GM13977 (cell line): ENCODE data around the gene CAMSAP2.

Experiments used
- DNase-seq: peaks from one replicate; pipeline ENCODE4 v3.0.0; 2012; ENCODE audit warnings: low spot score
- in situ Hi-C: fragments of 300-500 bp; cut with MboI; formaldehyde crosslinking; loops from one replicate; pipeline ENCODE4 v1.12.0; 2022; ENCODE audit warnings: low sequenced_read_pairs, low pct_unique_long_range_greater_than_20kb, mixed read lengths, inconsistent platforms; ENCODE audit not compliant: unreplicated experiment
- TF ChIP-seq, protein P1 (sequence below): IDR thresholded peaks from 2 replicates; pipeline ENCODE4 v1.5.1; 2012; ENCODE audit warnings: mild to moderate bottlenecking, control low read depth; ENCODE audit not compliant: insufficient read depth; ENCODE audit errors: extremely low read depth, missing control alignments

The CAMSAP2 gene

DNA sequence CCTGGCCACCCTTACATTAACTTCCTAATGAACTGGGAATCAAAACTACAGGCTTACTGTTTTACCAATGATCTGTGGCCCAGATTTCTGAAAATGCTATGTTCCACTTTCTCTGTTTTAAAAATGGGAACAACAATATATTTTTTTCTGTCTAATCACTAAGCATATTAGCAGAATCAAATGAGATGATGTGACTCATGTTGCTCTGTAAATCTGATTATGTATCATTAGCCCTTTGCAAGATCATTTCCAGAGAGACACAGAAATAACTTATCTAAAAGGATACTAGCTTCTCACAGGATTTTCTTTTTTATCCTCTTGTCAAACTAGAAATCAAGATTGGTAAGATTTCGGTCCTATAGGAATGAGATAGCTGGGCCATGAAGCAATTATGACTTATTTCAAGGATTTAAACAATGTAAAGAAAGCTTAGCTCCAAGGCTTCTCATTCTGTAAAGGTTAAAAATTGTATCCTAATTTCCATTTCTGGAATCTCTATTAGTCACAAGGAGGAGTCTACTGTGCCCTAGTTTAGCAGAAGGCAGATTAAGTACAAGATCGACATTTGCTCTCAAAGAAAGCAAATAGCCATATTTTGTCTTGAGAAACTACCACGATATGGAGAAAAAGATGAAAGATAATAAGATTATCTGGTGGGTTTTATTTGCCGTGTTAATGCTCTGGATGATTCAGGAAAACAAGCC is 32.4 kb upstream of the CAMSAP2 start:
- in situ Hi-C loops, result no loop called here
- no peak for DNase-seq

DNA sequence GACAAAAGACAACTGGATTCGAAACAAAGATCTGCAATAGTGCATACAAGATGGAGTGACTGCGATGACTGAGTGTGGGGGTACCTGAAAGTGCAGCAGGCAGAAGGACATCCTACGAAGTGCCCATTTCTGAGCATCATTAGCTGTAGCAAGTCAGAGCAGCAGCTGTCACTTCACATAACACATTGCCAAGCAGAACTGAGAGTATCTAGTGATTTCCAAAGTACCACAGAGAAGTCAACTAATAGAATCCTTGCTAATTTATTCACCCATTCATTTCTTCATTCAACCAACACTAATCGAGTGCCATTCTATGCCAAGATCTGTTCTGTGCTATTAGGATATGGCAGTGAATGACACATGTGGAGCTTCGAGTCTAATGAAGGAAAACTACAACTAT is 31.6 kb upstream of the CAMSAP2 start:
- TF ChIP-seq, protein P1, sequence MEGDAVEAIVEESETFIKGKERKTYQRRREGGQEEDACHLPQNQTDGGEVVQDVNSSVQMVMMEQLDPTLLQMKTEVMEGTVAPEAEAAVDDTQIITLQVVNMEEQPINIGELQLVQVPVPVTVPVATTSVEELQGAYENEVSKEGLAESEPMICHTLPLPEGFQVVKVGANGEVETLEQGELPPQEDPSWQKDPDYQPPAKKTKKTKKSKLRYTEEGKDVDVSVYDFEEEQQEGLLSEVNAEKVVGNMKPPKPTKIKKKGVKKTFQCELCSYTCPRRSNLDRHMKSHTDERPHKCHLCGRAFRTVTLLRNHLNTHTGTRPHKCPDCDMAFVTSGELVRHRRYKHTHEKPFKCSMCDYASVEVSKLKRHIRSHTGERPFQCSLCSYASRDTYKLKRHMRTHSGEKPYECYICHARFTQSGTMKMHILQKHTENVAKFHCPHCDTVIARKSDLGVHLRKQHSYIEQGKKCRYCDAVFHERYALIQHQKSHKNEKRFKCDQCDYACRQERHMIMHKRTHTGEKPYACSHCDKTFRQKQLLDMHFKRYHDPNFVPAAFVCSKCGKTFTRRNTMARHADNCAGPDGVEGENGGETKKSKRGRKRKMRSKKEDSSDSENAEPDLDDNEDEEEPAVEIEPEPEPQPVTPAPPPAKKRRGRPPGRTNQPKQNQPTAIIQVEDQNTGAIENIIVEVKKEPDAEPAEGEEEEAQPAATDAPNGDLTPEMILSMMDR, result no peak
- DNase-seq, result peak; percentile 20
- in situ Hi-C loops, result no loop called here

More for the DNA sequence above, 32.4 kb upstream of the CAMSAP2 start:
- TF ChIP-seq, protein P1, result no peak

DNA sequence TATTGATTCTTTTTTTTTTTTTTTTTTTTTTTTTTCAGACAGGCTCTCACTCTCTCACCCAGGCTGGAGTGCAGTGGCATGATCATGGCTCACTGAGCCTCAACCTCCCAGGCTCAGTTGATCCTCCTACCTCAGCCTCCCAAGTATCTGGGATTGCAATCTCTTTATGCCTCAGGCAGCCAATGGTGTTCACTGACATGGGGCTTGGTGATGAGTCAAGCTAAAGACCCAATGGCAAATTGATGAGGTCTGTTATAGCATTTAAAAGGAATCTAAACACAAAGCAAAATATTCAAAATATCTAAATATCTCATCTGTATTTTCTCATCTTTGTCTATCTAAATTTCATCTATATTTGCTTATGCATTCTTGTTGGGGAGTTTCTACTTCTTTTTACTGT is 30.5 kb upstream of the CAMSAP2 start:
- in situ Hi-C loops, result no loop called here
- TF ChIP-seq, protein P1, result no peak
- no peak for DNase-seq

DNA sequence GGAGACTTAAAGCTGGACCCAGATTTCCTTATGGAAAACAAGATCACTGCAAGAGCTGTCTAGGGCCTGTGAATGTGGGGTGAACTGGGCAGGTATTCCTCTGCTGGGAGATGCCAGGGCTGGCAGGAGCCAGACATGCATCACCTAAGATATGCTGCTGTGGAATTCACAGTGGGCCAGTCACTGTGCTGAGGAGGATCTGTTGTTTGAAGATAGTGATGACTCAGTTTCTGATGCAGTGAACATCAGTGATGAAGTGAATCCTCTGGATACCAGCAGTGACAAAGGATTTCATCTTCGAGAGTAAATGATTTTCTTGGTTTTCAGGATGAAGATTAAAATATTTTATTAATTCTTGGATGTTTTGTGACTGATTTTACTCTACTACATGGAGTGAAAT is 29.9 kb upstream of the CAMSAP2 start:
- no peak for DNase-seq
- in situ Hi-C loops, result no loop called here
- TF ChIP-seq, protein P1, result no peak

DNA sequence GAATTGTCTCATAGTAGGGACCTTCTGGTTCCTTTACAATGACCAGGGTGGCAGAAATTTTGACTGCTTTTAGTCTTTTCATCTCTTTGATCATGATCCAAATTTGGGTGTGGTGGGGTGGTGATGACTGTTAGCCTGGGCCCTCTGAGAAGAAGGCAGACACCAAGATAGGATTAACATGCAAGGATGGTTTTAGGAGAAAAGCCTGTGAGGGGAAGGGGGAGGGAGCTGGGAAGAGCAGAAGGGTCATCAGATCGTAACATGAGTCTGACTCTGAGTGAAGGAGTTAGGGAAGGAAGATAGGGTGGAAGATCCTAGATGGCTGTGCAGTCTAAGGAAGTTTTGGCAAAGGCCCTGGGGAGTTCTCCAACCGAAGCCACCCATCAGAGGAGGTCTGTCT is 28.5 kb upstream of the CAMSAP2 start:
- no peak for DNase-seq
- in situ Hi-C loops, result no loop called here
- TF ChIP-seq, protein P1, result no peak

DNA sequence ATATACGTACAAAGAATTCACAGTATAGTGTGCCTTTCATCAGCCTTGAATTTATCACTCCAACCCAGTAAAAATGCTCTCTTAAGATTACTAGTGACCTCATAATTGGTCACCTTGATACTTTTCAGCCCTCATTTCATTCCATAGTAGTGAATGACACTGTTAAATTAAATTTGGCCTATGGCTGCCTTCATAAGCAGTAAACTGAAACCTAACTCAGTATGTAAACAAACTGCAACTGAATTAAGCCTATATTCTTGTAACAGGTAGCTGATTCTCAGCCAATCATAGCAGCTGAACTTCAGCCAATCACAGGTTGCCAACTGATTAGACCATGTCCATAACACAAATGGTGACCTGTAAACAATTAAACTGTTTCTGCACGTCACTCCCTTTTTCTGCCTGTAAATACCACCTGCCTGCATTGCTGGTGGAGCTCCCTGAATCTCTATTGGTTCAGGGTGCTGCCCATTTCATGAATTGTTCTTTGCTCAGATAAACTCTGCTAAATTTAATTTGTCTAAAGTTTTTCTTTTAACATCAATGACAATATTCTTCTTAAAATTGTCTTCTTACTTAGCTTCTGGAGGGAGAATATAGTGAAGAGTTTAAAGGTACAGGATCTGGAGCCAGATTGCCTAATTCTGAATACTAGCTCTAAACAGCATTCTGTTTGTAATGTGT is 24.0 kb upstream of the CAMSAP2 start:
- no peak for DNase-seq
- TF ChIP-seq, protein P1, result no peak
- in situ Hi-C loops, result no loop called here
